ENCODE results near the gene TGFBR3.

TGFBR3 gene

GRCh38 chr1:91816031-91816430, 69.9 kb downstream of the TGFBR3 start:
- TF ChIP-seq CTCF (IDR thresholded peaks at IDR 0.05; ENCODE audit: insufficient read depth, low read length, poor library complexity, severe bottlenecking), result no peak
- no peak for TF ChIP-seq EZH2phosphoT487 (conservative IDR thresholded peaks at IDR 0.05; ENCODE audit: low read length)
- H3K79me2 ChIP-seq (ENCODE audit: insufficient read depth, low read length), result no peaks in the 10 kb centered on the region
- H4K20me1 ChIP-seq (ENCODE audit: low read depth, low read length), result no peaks in the 10 kb centered on the region

DNA sequence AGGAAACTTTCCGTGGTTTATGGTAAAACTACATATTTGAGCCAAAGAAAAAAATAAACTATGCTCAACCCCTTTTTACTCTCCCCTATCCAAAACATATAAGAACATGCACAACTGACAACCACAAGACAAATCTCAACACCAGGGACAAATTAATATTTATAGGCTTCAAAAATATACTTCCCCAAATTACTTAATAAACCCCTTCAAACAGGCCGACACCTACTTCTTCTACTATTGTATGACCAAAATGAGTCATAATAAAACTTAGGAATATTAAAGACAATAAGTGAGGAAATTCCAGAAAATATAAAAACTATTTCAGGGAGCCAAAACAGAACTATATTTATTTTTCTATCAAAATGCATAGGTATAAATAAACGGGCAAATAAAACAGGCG, 71.5 kb downstream of the TGFBR3 start:
- Histone ChIP-seq H3K27ac (ENCODE audit: low read depth, low read length) (no peak overlapping the region), H2AFZ (ENCODE audit: low read depth, low read length, severe bottlenecking) (no peak overlapping the region)
- TF ChIP-seq EZH2phosphoT487 (conservative IDR thresholded peaks at IDR 0.05; ENCODE audit: low read length) (no peak), CTCF (IDR thresholded peaks at IDR 0.05; ENCODE audit: insufficient read depth, low read length, poor library complexity, severe bottlenecking) (no peak)

More at GRCh38 chr1:91816031-91816430, 69.9 kb downstream of the TGFBR3 start:
- Histone ChIP-seq H3K9me2 (replicated peaks; ENCODE audit: insufficient read depth, low read length) (no peaks in the 10 kb centered on the region), H3K36me3 (ENCODE audit: low read length) (no peaks in the 10 kb centered on the region), H3K9ac (ENCODE audit: low read length) (no peak overlapping the region), H3F3A (ENCODE audit: insufficient read depth) (no peaks in the 10 kb centered on the region), H3K4me2 (ENCODE audit: low read depth, low read length, poor library complexity, severe bottlenecking) (no peak overlapping the region), H3K27ac (ENCODE audit: low read depth, low read length) (no peak overlapping the region), H3K4me3 (ENCODE audit: insufficient read depth, low read length, poor library complexity, severe bottlenecking) (no peak overlapping the region), H3K27me3 (ENCODE audit: low read length) (no peaks in the 10 kb centered on the region), H2AFZ (ENCODE audit: low read depth, low read length, severe bottlenecking) (no peak overlapping the region), H3K9me3 (ENCODE audit: insufficient read depth, low read length) (no peaks in the 10 kb centered on the region)

DNA sequence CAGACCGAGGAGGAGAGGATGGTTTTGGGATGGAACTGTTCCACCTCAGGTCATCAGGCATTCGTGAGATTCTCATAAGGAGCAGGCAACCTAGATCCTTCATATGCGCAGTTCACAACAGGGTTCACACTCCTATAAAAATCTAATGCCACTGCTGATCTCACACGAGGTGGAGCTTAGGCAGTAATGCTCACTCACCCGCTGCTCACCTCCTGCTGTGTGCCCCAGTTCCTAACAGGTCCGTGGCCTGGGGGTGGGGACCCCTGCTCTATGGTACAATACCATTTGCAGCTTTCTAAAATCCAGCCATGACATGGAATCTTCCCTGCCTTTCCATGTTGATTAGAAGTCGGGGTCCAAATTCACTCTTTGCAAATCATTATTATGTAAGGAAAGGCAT, 72.1 kb downstream of the TGFBR3 start:
- Histone ChIP-seq H3K4me2 (ENCODE audit: low read depth, low read length, poor library complexity, severe bottlenecking) (no peak overlapping the region), H4K20me1 (ENCODE audit: low read depth, low read length) (no peaks in the 10 kb centered on the region), H3K79me2 (ENCODE audit: insufficient read depth, low read length) (no peaks in the 10 kb centered on the region), H3K9me2 (replicated peaks; ENCODE audit: insufficient read depth, low read length) (no peaks in the 10 kb centered on the region), H3K9me3 (ENCODE audit: insufficient read depth, low read length) (no peaks in the 10 kb centered on the region), H3F3A (ENCODE audit: insufficient read depth) (no peaks in the 10 kb centered on the region), H3K27me3 (ENCODE audit: low read length) (no peaks in the 10 kb centered on the region), H2AFZ (ENCODE audit: low read depth, low read length, severe bottlenecking) (no peak overlapping the region), H3K36me3 (ENCODE audit: low read length) (no peaks in the 10 kb centered on the region), H3K9ac (ENCODE audit: low read length) (no peak overlapping the region), H3K4me3 (ENCODE audit: insufficient read depth, low read length, poor library complexity, severe bottlenecking) (no peak overlapping the region), H3K27ac (ENCODE audit: low read depth, low read length) (no peak overlapping the region)
- TF ChIP-seq CTCF (IDR thresholded peaks at IDR 0.05; ENCODE audit: insufficient read depth, low read length, poor library complexity, severe bottlenecking), result no peak
- no peak for TF ChIP-seq EZH2phosphoT487 (conservative IDR thresholded peaks at IDR 0.05; ENCODE audit: low read length)

More for the DNA sequence above, 71.5 kb downstream of the TGFBR3 start:
- Histone ChIP-seq H3K36me3 (ENCODE audit: low read length) (no peaks in the 10 kb centered on the region), H3K9me3 (ENCODE audit: insufficient read depth, low read length) (no peaks in the 10 kb centered on the region), H3K9ac (ENCODE audit: low read length) (no peak overlapping the region), H3K79me2 (ENCODE audit: insufficient read depth, low read length) (no peaks in the 10 kb centered on the region), H3K9me2 (replicated peaks; ENCODE audit: insufficient read depth, low read length) (no peaks in the 10 kb centered on the region), H3K4me2 (ENCODE audit: low read depth, low read length, poor library complexity, severe bottlenecking) (no peak overlapping the region), H3K27me3 (ENCODE audit: low read length) (no peaks in the 10 kb centered on the region), H4K20me1 (ENCODE audit: low read depth, low read length) (no peaks in the 10 kb centered on the region), H3K4me3 (ENCODE audit: insufficient read depth, low read length, poor library complexity, severe bottlenecking) (no peak overlapping the region), H3F3A (ENCODE audit: insufficient read depth) (no peaks in the 10 kb centered on the region)
